Erythroblast (primary cell): Measurements from ENCODE around the gene LAPTM5.
"Not testable (repeated sequence)": the region's sequence is repeated elsewhere in the genome, so short reads cannot be mapped to it uniquely, and the experiment has no call there.

Experiments
- DNase-seq, 2 experiments: peaks; one replicate each; lab custom pipeline; 2025; lab: John Stamatoyannopoulos, UW
- GATA1 ChIP-seq: IDR thresholded peaks from 2 replicates; pipeline ENCODE4 v1.6.1; 2011; ENCODE audit warnings: low read depth, mild to moderate bottlenecking, control low read depth, low read length, moderate library complexity
- POLR2A ChIP-seq: IDR thresholded peaks from 2 replicates; pipeline ENCODE4 v1.6.1; 2011; ENCODE audit warnings: mild to moderate bottlenecking, low read length

Gene LAPTM5

DNA sequence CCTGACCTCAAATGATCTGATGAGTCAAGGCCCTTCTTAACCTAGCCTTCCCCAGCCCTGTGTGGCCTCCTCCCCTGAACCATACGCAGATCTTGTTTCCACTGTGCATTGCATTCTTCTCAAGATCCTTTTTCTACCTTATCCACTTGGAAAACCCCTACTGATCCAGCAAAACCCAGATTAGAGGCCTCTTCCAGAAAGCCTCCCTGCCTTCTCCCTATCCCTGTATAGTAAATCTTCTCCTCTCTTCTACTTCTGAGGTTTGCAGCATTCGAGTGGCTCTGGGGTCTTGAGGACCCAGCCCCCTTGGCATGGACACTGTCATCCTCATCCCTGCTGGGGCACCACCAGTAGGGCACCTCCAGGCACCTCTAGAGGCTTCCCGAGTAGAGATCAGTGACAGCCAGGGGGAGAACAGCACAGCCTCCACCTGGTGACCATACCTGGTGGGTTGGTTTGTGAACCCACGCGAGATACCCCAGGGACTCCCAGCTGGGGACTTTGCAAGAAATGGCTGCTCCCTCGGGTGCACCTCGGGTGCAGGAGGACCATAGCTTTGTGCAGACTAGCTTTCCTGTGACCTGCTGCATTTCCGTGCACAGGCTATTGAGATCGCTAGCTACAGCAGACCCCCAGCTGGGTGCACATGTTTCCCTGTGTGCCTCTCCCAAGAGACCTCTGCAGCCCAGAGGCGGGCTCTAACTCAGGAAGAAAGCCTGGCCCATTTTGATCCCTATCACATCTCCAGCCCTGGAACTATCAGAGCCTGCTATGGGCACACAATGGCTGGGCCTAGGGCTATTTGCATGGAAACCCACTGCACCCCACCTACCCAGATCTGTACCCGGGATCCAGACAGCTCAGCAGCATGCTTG is 68.4 kb downstream of the LAPTM5 start:
- no peak for DNase-seq
- TF ChIP-seq POLR2A (no peak), GATA1 (no peak)

DNA sequence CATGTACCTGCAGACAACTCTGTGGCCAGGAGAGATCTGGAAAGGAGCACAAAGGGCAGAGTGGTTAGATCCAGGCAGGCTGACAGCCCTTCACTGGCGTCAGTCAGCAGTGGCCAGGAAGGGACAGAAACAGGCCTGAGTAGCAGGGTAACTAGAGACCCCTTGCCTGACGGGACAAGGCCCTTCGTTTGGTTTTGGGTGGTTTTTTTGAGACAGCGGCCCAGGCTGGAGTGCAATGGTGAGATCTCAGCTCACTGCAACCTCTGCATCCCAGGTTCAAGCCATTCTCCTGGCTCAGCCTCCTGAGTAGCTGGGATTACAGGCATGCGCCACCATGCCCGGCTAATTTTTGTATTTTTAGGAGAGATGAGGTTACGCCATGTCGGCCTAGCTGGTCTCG is 69.1 kb downstream of the LAPTM5 start:
- not testable (repeated sequence) for DNase-seq

GRCh38 chr1:30687886-30688285 is 69.7 kb downstream of the LAPTM5 start:
- DNase-seq: no peak

GRCh38 chr1:30686236-30686935 is 71.2 kb downstream of the LAPTM5 start:
- TF ChIP-seq GATA1 (no peak), POLR2A (no peak)
- DNase-seq: no peak

More at GRCh38 chr1:30687886-30688285, 69.7 kb downstream of the LAPTM5 start:
- TF ChIP-seq GATA1: no peak
- no peak for TF ChIP-seq POLR2A

DNA sequence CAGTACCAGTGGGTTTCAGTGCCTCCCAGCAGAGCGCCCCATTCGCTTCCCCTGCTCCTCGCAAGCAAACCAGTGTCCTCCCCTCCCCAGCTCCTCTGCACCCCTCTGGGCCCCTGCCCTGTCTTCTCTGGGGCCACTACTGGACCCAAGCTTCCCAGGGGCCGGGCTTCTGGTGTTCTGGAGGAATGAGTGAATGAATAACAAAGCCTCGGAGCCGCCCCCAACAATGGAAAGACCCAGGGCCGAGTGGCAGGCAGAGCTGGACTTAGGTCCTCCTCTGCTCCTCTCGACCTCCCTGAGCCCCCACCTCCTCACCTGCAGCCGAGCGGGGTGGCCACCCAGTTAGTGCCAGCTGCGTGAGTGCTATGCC is 71.8 kb downstream of the LAPTM5 start:
- TF ChIP-seq GATA1: no peak
- TF ChIP-seq POLR2A: no peak
- DNase-seq: no peak

DNA sequence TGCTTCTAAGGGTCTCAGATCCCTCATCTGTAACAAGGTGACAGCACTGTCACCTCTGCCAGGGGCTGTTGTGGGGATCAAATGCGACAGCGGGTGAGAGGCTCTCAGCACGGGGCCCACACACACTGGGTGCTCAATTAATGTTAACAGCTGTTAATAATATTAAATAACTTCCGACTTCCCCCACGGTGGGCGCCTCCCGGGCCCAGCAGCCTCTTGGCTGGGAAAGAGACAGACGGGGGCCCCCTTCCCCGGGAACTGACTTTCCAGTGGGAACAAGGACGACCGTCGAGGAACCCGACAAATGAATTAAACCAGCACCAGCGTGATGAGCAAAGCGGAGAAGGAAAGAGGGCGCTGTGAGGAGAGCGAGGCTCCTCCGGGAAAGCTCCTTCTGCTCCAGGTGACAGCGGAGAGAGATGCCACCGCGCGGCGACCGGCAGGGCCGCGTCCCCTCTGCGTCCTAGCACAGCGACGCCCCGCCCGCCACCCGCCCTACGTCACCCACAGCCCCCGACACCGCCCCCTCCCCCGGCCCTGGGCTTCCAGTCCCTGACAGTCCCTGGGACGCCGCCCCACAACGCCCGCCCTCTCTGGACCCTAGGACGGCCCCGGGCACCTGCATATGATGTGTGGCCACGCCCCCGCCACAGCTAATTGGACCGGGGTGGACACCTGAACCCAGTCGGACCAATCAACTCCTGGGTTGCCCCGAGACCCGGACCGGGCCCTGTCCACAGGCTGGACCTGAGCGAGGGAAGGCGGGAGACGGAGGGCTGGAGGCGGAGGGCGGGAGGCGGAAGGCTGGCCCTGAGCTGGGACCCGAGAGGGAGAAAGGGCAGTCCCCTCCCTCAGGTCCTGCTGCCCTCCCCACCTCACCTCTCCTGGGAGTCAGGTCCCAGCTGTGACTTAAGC is 72.4 kb downstream of the LAPTM5 start:
- DNase-seq: no peak
- TF ChIP-seq POLR2A (no peak), GATA1 (no peak)

DNA sequence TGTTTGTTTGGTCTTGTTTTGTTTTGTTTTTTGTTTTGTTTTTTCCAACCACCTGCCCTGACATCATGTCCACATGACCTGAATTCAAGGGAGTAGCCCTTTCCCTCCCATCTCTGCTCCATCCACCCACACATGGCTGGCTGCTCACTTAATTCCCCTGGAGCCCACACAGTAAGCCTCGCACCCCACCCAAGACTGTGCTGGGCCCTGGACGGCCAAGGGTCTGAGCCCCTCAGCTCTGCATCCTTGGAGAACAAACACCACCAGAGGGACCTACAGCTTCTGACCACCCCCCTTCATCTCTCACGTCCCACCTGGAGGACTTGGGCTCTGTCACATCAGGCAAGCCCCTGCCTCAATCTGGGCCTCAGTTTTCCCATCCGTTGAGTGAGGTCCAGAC is 73.3 kb downstream of the LAPTM5 start:
- TF ChIP-seq POLR2A (no peak), GATA1 (no peak)
- no peak for DNase-seq

DNA sequence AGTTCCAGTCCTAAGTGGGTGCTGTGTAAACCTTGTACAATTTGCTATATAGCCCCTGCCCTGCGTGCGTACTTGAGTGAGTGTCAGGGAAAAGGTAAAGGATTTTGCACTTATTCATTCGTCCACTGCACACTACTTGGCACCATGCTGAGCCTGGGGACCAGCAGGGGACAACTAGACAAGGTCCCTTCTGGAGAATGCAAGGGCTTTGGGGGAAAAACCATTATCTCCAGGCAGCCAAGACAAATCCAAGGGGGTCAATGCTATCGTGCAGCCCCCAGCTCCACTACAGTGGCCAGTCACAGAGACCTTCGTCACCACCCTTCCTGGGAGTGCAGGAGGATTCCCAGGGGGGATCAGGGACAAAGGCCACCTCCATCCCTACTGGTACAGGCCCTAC is 73.9 kb downstream of the LAPTM5 start:
- no peak for TF ChIP-seq GATA1
- TF ChIP-seq POLR2A: no peak
- DNase-seq: no peak
